CD14-positive monocyte (primary cell): Measurements from ENCODE around the gene SLC44A2. TPM values are rescaled to one million over a fixed set of nuclear protein-coding genes. Genes with fewer than 3 reads are reported as not detected.

Source experiments
- DNase-seq, 3 donors: peaks; one replicate each; pipeline ENCODE4 v3.0.0-alpha.2; 2011 to 2022
- H2AFZ ChIP-seq: 2 replicates; pipeline ENCODE4 v1.6.0; 2012; ENCODE audit warnings: mild to moderate bottlenecking, low read depth, low read length, inconsistent platforms; ENCODE audit not compliant: insufficient read depth, poor library complexity, severe bottlenecking
- H3K27ac ChIP-seq, 2 donors: 1 replicate in 1 of 2; 2 replicates in 1 of 2; pipeline ENCODE4 v1.5.1; 2012 to 2013; ENCODE audit warnings: low read length in 2 of 2, control low read depth in 1 of 2, inconsistent platforms in 1 of 2, low read depth in 1 of 2, mild to moderate bottlenecking in 1 of 2
- H3K27me3 ChIP-seq, 2 donors: one replicate each; pipeline versions ENCODE4 v1.6.0 to v1.6.1; 2011 to 2013; ENCODE audit warnings: low read length in 2 of 2; ENCODE audit not compliant: control insufficient read depth in 2 of 2, insufficient read depth in 2 of 2
- H3K36me3 ChIP-seq, 2 donors: replicated peaks in 1 of 2; 1 replicate in 1 of 2; 2 replicates in 1 of 2; pipeline versions ENCODE4 v1.5.1 to v1.6.1; 2012 to 2013; ENCODE audit warnings: low read length in 2 of 2, control low read depth in 1 of 2, inconsistent platforms in 1 of 2, mild to moderate bottlenecking in 1 of 2; ENCODE audit not compliant: insufficient read depth in 2 of 2, control insufficient read depth in 1 of 2
- H3K4me1 ChIP-seq, 2 donors: 1 replicate in 1 of 2; 2 replicates in 1 of 2; pipeline versions ENCODE4 v1.5.1 to v1.6.1; 2012 to 2013; ENCODE audit warnings: low read length in 2 of 2, control low read depth in 1 of 2, inconsistent platforms in 1 of 2, mild to moderate bottlenecking in 1 of 2, moderate library complexity in 1 of 2; ENCODE audit not compliant: insufficient read depth in 2 of 2, control insufficient read depth in 1 of 2
- H3K4me2 ChIP-seq: replicated peaks from 2 replicates; pipeline ENCODE3; 2012; ENCODE audit warnings: low read length, moderate library complexity, mild to moderate bottlenecking; ENCODE audit not compliant: poor library complexity, severe bottlenecking; ENCODE audit errors: extremely low read depth
- H3K4me3 ChIP-seq, 3 experiments: fragments of 200-600 bp in 1 of 3; sonication (generic) in 1 of 3; replicated peaks in 1 of 3; 1 replicate in 2 of 3; 2 replicates in 1 of 3; pipeline ENCODE4 v1.5.1; 2011 to 2013; ENCODE audit warnings: low read length in 3 of 3, mild to moderate bottlenecking in 3 of 3, control low read depth in 2 of 3, low read depth in 2 of 3, inconsistent platforms in 1 of 3, moderate library complexity in 1 of 3
- H3K79me2 ChIP-seq: 2 replicates; pipeline ENCODE4 v1.6.0; 2012; ENCODE audit warnings: mild to moderate bottlenecking, control low read depth, inconsistent platforms, low read length, moderate library complexity; ENCODE audit not compliant: insufficient read depth
- H3K9ac ChIP-seq: 2 replicates; pipeline ENCODE4 v1.6.0; 2017; ENCODE audit warnings: low read length, mild to moderate bottlenecking; ENCODE audit not compliant: insufficient read depth, poor library complexity, severe bottlenecking
- H3K9me3 ChIP-seq, 2 donors: replicated peaks in 1 of 2; 1 replicate in 1 of 2; 2 replicates in 1 of 2; pipeline versions ENCODE4 v1.5.1 to v1.6.1; 2012 to 2013; ENCODE audit warnings: low read length in 2 of 2, control low read depth in 1 of 2; ENCODE audit not compliant: control insufficient read depth in 1 of 2, insufficient read depth in 1 of 2
- H4K20me1 ChIP-seq: 2 replicates; pipeline ENCODE4 v1.6.0; 2012; ENCODE audit warnings: mild to moderate bottlenecking, low read length, control low read depth, moderate library complexity; ENCODE audit not compliant: insufficient read depth
- H3K27ac Mint-ChIP-seq, 7 donors: one replicate each; pipeline ENCODE4 v1.8.0; 2020; ENCODE audit warnings: mild to moderate bottlenecking in 7 of 7, mixed read lengths in 7 of 7, moderate library complexity in 6 of 7, inconsistent platforms in 2 of 7
- H3K27me3 Mint-ChIP-seq, 3 donors: one replicate each; pipeline ENCODE4 v1.8.0; 2021 to 2022; ENCODE audit warnings: low read depth in 3 of 3, mild to moderate bottlenecking in 3 of 3, mixed read lengths in 3 of 3, moderate library complexity in 3 of 3, inconsistent platforms in 1 of 3
- H3K36me3 Mint-ChIP-seq, 2 donors: one replicate each; pipeline ENCODE4 v1.8.0; 2020; ENCODE audit warnings: mixed read lengths in 2 of 2, inconsistent platforms in 1 of 2, mild to moderate bottlenecking in 1 of 2
- H3K4me1 Mint-ChIP-seq: one replicate; pipeline ENCODE4 v1.8.0; 2020; ENCODE audit warnings: mild to moderate bottlenecking, mixed read lengths
- H3K4me3 Mint-ChIP-seq, 2 donors: one replicate each; pipeline ENCODE4 v1.8.0; 2020; ENCODE audit warnings: mild to moderate bottlenecking in 2 of 2, mixed read lengths in 2 of 2, moderate library complexity in 1 of 2
- H3K9me3 Mint-ChIP-seq, 7 donors: one replicate each; pipeline ENCODE4 v1.8.0; 2020 to 2022; ENCODE audit warnings: mixed read lengths in 7 of 7, mild to moderate bottlenecking in 6 of 7, moderate library complexity in 6 of 7, inconsistent platforms in 2 of 7
- CTCF ChIP-seq: fragments of 200-600 bp; IDR thresholded peaks from one replicate; pipeline ENCODE4 v1.8.0; 2022; ENCODE audit warnings: antibody characterized with exemption, mild to moderate bottlenecking
- WGBS: methylation state at CpG from one replicate; pipeline ENCODE4 v1.1.5; 2013; ENCODE audit warnings: missing lambda C conversion rate; ENCODE audit not compliant: insufficient coverage; 5-methylcytosine and 5-hydroxymethylcytosine counted together
- intact Hi-C, 2 donors: fragments of 100-400 bp; cut with micrococcal nuclease; formaldehyde crosslinking; loops; one replicate each; pipeline versions ENCODE4 v1.15.0 to v1.15.1; 2023
- polyA plus RNA-seq, 3 donors: library from polyadenylated mRNA; depleted of rRNA in 1 of 3; unstranded in 2 of 3; stranded (reverse) in 1 of 3; fragments of 300-500 nt in 2 of 3; fragments of >200 nt in 1 of 3; fragmentation: Illumina TruSeq in 2 of 3; gene quantifications; 1 replicate in 2 of 3; 2 replicates in 1 of 3; pipeline ENCODE4 v1.2.3, GENCODE V29; 2012 to 2021

Gene SLC44A2
- polyA plus RNA-seq, 3 donors = 43.5 to 95.9 (median 69.4) TPM

DNA sequence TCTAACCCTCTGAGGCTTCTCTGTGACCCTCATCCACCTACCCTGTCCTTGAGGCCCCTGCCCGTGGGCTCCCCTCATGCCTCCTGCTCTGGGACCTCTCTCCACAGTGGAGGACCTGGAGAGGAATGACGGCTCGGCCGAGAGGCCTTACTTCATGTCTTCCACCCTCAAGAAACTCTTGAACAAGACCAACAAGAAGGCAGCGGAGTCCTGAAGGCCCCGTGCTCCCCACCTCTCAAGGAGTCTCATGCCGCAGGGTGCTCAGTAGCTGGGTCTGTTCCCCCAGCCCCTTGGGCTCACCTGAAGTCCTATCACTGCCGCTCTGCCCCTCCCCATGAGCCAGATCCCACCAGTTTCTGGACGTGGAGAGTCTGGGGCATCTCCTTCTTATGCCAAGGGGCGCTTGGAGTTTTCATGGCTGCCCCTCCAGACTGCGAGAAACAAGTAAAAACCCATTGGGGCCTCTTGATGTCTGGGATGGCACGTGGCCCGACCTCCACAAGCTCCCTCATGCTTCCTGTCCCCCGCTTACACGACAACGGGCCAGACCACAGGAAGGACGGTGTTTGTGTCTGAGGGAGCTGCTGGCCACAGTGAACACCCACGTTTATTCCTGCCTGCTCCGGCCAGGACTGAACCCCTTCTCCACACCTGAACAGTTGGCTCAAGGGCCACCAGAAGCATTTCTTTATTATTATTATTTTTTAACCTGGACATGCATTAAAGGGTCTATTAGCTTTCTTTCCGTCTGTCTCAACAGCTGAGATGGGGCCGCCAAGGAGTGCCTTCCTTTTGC is 18.0 kb downstream of the SLC44A2 start:
- 70% methylated on average over 7 of the region's 21 CpGs for WGBS
- H3K9ac ChIP-seq = no peak overlapping the region
- H3K9me3 ChIP-seq = no peaks in the 10 kb centered on the region
- peaks cover 29% of the 10 kb centered on the region for H4K20me1 ChIP-seq
- peaks cover 16 to 25% (median 19%) of the 10 kb centered on the region in 3 donors for H3K27me3 Mint-ChIP-seq
- H3K79me2 ChIP-seq = no peaks in the 10 kb centered on the region
- no peak overlapping the region for H3K4me2 ChIP-seq
- no peak for TF ChIP-seq CTCF
- H3K4me1 ChIP-seq = peaks cover 5 to 28% of the 10 kb centered on the region in 2 donors
- H3K36me3 Mint-ChIP-seq = peaks cover 39 to 52% of the 10 kb centered on the region in 2 donors
- no peak for DNase-seq
- no peak overlapping the region for H3K27ac Mint-ChIP-seq
- peak overlapping the region in 1 of 2 donors; percentile 65 for H3K4me3 Mint-ChIP-seq
- peaks cover 32% of the 10 kb centered on the region for H3K4me1 Mint-ChIP-seq
- peaks cover 0 to 11% of the 10 kb centered on the region in 2 donors for H3K27me3 ChIP-seq
- intact Hi-C loops = no loop called here
- peaks cover 0 to 5% (median 0%) of the 10 kb centered on the region in 7 donors for H3K9me3 Mint-ChIP-seq
- H3K27ac ChIP-seq = no peak overlapping the region
- no peak overlapping the region for H3K4me3 ChIP-seq
- peaks cover 21 to 29% of the 10 kb centered on the region in 2 donors for H3K36me3 ChIP-seq
- no peak overlapping the region for H2AFZ ChIP-seq

DNA sequence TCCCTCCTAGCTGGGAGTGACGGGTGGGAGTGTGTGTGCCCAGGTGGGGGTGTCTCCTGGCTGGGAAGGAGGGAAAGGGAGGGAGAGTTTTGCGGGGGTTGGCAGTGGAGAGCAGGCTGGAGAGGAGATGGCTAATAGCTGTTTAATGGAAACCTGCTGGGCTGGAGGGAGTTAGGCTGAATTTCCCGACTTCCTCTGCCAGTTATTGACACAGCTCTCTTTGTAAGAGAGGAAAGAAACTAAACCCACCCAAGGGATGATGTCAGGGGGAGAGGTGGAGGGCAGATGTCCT is 18.6 kb downstream of the SLC44A2 start:
- H3K9me3 Mint-ChIP-seq = peaks cover 0 to 5% (median 0%) of the 10 kb centered on the region in 7 donors
- peaks cover 16 to 25% (median 19%) of the 10 kb centered on the region in 3 donors for H3K27me3 Mint-ChIP-seq
- H3K4me3 ChIP-seq = no peak overlapping the region
- H3K27ac Mint-ChIP-seq = no peak overlapping the region
- H3K27me3 ChIP-seq = peaks cover 0 to 11% of the 10 kb centered on the region in 2 donors
- no peak overlapping the region for H3K27ac ChIP-seq
- peaks cover 39 to 47% of the 10 kb centered on the region in 2 donors for H3K36me3 Mint-ChIP-seq
- H3K4me1 ChIP-seq = peaks cover 5 to 22% of the 10 kb centered on the region in 2 donors
- DNase-seq = no peak
- H3K4me3 Mint-ChIP-seq = no peak overlapping the region
- TF ChIP-seq CTCF = no peak
- intact Hi-C loops = loop anchor here (1.0 kb wide), 1 partner anchor 63 kb away; no protein-coding TSS in a partner anchor
- peaks cover 21 to 29% of the 10 kb centered on the region in 2 donors for H3K36me3 ChIP-seq
- H3K9me3 ChIP-seq = no peaks in the 10 kb centered on the region
- no peak overlapping the region for H3K4me2 ChIP-seq
- H3K4me1 Mint-ChIP-seq = peaks cover 30% of the 10 kb centered on the region
- WGBS = 20% methylated on average over 1 of the region's 3 CpGs
- H3K9ac ChIP-seq = no peak overlapping the region
- peaks cover 29% of the 10 kb centered on the region for H4K20me1 ChIP-seq
- no peaks in the 10 kb centered on the region for H3K79me2 ChIP-seq
- H2AFZ ChIP-seq = no peak overlapping the region
